Gastroesophageal sphincter (tissue), 3 donors: Measurements from ENCODE around the gene OR4B1.
"Not testable (repeated sequence)": the region's sequence is repeated elsewhere in the genome, so short reads cannot be mapped to it uniquely, and the experiment has no call there.

Experiments used
- CTCF ChIP-seq, 4 experiments: fragments of 200-600 bp in 2 of 4; fragments of 450-650 bp in 2 of 4; sonication (generic) in 1 of 4; IDR thresholded peaks; one replicate each; pipeline ENCODE4 v1.5.1; 2017 to 2019; ENCODE audit warnings: antibody characterized with exemption in 4 of 4, mild to moderate bottlenecking in 2 of 4, moderate library complexity in 2 of 4
- POLR2A ChIP-seq, 2 donors: fragments of 450-650 bp; IDR thresholded peaks; one replicate each; pipeline ENCODE4 v1.6.1; 2017; ENCODE audit warnings: antibody characterized with exemption in 2 of 2, mild to moderate bottlenecking in 2 of 2, moderate library complexity in 1 of 2

DNA sequence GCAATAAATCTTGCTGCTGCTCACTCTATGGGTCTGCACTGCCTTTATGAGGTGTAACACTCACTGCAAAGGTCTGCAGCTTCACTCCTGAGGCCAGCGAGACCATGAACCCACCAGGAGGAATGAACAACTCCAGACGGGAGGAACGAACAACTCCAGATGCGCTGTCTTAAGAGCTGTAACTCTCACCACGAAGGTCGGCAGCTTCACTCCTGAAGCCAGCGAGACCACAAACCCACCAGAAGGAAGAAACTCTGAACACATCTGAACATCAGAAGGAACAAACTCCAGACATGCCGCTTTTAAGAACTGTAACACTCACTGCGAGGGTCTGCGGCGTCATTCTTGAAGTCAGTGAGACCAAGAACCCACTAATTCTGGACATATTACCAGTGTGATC, 13.4 kb downstream of the OR4B1 start:
- not testable (repeated sequence) for TF ChIP-seq POLR2A, CTCF (IDR thresholded peaks at IDR 0.05)
